H4 (cell line): Measurements from ENCODE around the gene PARN. TPM values are rescaled to one million over a fixed set of nuclear protein-coding genes. Genes with fewer than 3 reads are reported as not detected.

Experiments
- DNase-seq: peaks from one replicate; pipeline ENCODE4 v3.0.0-alpha.2; 2015; ENCODE audit warnings: low spot score
- total RNA-seq: library from RNA; depleted of rRNA; stranded (reverse); fragments of >200 nt; shearing (Covaris generic); gene quantifications from 2 replicates; pipeline ENCODE4 v1.2.3, GENCODE V29; 2014

The PARN gene
- total RNA-seq, 1 experiment from 2014 or later = 32.2 TPM

DNA sequence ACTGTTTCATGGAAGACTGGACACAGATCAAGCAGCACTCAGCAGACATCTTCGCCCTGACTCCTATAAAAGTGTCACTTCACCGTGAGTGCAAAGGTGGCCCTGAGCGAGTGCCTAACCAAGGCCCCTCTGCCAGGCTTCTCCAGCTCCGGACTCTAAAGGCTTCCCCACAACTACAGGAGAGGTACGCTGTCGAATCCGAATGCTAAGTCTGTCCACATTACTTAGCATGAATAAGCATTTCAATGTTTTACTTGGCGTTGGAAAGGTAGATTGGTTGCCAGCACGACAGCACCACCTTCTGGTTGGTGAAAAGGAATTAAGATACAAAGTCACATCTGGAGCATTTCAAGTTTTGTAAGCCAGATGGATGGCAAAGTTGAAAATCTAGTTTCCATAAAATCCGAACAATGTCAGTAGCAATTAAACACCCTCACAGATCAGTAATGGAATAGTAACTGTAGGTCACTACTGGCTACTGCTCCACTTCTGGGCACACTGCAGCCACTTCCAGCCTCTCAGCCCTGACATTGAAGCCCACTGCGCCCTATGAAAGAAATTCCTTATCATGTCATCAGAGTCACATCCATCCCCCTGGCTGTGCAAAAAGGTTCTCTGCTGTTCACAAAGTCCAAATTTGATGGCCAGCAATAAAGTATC, 100.9 kb downstream of the PARN start:
- DNase-seq = peak; percentile 89

DNA sequence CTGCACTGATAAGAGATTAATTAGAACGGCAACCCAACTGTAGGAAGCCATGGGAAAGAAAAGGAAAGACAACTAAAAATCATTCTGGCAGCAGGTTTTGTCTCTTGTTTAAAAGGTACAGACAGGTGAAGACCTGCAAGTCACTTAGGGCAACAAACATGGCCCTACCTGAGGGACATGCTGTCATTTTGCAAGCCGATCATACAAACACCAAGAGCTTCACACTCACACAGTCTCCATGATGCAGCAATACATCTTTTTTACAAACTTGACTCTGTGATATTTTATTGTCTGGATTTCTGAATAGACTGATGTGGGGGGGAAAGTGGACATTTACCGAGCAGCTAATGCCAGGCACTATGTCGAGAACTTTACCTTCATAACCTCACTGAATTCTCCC, 101.8 kb downstream of the PARN start:
- no peak for DNase-seq

DNA sequence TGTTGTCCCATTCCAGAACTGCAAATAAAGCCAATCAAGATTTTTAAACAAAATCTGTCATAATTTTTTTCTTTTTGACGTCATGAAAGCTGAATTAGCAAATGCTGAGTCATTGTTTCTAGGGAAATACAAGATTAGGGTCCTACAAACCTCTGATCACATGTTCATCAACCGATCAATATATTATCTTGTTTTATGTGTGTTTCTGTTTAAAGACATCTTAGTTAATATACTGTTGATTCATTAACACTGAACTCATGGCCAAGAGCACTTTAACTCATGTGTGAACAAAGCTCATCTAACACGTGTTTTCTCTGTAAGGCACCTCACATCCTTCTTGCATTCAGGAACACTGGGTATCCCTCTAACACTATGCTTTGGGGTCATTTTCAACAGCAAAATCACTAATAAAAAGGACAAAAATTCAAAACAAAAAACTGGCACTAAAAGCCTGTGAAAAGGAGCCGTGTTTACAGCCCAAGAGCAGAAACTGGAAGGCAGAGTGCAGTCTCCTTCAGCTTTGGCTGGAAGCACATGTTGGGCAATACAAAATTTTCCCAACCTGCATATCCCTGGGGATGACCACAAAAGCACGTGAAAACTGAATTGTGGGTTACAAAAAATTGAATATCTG, 102.5 kb downstream of the PARN start:
- DNase-seq = no peak

DNA sequence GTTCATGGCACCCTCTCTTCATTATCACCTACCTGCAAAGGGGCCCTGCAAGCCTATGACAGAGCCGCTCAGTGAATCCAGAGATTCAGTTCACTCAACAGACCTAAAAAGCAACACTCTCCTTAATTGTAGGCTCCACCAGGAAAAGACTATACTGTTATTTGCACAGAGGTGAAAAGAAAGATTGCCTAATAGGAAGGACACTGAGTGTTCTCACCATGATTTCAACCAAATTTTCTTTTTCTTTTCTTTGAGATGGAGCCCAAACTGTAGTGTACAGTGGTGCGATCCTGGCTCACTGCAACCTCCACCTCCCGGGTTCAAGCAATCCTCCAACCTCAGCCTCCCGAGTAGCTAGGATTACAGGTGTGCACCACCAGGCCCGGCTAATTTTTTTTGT, 104.5 kb downstream of the PARN start:
- no peak for DNase-seq

DNA sequence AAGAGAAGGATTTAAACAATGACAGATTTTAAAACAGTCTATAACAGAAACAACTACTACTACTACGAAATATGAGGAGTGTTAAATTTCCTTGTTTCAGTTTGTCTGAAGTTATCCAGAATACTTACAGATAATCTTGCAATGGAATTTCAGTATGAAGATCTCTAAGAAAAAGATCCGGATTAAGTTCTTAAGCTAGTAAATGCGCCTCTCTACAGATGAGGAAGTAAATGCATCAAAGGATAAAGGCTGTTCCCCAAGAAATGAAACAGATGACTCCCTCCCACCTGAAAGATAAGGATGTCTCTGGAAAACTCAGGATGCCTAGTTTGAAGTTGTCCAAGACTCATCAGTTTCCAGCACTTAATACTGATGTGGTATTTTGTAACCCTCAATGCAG, 105.1 kb downstream of the PARN start:
- DNase-seq = no peak

DNA sequence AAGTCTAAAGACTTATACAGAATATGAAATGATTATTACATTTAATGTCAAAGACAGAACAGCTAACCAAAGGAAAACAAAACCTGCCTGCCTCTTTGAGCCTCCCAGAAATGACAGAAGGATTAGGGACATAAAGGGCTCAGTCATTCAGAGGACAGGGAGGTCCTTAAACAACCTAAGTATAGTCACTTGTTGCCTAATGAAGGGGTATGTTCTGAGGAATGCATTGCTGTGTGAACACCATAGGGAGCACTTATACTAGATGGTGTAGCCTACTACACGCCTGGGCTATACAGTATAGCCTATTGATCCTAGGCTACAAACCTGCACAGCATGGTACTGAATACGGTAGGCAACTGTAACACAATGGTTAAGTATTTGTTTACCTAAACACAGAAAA, 106.4 kb downstream of the PARN start:
- DNase-seq = no peak

DNA sequence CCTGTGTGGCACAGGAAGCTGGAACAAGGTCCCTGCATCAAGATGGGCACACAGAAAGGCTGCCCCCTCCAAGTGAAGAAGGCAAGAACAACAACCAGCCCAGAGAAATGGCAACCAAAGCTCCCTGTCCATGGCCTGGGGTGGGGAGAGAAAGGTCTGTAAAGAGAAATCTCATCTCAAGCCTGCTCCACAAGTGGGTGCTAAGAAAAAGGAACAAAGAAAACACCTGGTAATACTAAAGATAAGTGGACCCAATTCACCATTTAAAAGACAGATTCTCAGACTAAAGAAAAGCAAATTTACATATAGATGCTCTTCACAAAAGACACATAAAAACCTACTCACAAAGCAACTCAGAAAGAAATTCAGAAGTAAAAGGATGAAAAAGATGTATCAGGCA, 107.4 kb downstream of the PARN start:
- no peak for DNase-seq

DNA sequence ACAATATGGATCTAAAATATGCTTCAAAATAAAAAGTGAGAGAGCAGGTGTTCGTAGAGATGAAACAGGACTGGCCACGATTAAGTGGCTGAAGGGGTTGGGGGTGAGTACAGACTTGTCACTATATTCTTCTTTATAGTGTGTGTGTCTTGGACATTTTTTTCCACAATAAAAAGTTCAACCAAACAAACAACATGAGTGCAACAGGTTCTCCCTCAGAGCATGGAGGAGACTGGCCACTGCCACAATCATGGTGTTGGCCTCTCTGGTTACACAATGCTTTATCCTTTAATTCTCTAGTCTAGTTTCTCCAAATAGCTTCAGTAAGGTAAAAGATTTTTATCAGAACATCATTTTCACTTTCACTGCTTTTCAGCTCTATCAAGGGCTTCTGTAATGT, 109.3 kb downstream of the PARN start:
- no peak for DNase-seq

DNA sequence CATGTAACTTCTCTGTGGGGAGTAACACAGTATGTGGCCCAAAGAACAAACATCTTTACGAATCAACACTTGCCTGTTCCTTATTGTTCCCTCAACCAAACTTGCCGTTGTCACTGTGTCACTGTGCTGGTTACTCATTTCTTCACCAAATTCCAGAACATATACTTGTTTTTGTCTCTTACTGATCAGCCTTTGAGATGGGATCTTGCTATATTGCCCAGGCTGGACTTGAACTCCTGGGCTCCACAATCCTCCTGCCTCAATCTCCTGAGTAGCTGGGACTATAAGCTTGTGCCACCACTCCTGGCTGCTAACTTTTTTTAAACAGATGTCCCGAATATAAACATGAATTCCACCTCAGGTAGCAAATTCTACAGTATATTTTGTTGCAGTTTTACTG, 115.1 kb downstream of the PARN start:
- DNase-seq = no peak

DNA sequence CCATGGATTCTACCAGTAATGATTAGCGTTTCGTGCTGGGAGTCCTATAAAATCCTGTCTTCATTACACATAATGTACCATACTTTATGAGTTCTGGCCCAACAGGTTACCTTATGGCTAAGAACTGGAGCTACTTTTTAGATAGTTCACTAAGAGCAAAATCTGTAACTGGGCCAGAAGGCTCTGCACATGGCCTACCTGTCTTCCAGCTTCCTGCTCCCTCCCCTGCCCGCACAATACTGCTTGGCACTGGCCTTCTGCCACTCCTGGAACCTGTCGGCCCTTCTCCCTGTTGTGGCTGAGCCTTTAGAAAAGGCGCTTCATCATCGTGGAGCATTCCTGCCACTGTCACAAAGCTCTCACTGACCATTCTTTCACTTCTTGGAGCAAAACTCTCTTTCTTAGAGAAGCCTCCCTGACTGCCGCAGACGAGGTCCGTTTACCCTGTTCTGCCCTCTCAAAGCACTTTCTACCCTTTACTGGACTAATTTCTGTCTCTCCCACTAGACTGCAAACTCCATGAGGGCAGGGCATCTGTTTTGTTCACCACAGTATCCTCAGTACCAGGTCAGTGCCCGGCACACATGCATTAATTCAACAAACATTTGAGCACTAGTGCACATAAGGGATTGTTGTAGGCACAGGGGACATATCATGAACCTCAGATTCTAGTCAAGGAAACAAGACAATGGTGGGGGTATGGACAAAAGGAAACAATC, 116.5 kb downstream of the PARN start:
- DNase-seq = no peak

DNA sequence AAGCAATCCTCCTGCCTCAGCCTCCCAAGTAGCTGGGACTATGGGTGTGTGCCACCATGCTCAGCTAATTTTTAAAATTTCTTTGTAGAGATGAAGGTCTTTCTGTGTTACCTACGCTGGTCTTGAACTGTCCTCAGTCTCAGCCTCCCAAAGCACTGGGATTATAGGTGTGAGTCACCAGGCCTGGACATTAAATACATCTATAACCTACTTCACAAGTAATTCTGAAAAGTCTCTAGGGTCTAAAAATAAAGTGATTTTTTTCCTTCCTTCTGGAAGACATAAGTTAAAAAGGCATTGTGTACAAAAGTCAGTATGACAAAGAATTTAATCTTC, 118.3 kb downstream of the PARN start:
- DNase-seq = no peak

DNA sequence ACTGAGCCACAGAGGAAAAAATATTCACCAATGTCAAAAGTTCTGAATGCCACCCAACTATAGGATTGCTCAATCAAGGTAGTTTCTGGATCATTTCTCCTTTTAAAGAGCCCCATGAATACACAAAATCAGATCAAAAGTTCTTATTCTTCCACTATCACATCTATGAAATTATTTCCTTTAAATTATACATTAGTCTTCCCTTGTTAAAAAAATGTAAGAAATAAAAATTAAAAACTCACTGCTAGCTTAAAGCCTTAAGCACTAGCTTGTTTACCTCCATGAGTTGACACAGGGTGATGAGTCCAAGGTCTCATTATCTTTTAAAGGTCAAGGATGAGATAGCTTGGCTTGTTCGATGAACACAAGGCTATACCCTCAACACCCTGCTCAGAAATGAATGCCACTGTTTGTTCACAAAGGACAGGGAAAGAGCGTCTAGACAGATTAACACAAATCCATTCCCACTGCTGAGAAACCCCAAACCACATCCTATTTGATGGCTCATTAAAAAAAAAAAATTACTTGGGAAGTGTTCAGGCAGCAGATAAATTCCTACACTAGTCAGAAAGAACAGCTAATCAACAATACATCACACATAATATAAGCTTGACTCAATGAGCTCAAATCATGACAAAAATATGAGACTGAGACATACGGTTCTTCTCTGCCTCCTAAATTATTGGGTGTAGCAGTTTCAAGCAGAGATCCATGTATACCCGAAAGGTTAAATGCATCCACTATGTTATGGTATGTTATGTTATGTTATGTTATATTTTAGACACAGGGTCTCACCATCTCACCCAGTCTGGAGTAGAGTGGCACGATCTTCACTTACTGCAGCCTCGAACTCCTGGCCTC, 118.9 kb downstream of the PARN start:
- DNase-seq = peak; percentile 41

DNA sequence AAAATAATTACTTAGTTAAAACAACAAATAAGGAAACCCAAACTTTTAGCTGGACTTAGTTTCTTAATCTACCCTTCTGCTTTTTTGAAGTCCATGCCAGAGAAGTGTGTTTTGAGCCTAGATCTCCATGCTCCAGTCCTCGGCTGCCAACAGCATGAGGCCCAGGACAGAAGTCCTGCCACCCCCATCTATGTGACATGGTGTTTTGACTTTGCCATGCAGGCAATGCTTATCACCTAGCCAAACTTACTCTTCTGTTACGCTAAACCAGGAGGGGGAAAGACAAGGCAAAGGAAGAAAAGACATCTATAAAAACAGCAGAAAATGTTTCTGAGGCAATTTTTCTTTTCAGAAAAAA, 119.5 kb downstream of the PARN start:
- DNase-seq = no peak

DNA sequence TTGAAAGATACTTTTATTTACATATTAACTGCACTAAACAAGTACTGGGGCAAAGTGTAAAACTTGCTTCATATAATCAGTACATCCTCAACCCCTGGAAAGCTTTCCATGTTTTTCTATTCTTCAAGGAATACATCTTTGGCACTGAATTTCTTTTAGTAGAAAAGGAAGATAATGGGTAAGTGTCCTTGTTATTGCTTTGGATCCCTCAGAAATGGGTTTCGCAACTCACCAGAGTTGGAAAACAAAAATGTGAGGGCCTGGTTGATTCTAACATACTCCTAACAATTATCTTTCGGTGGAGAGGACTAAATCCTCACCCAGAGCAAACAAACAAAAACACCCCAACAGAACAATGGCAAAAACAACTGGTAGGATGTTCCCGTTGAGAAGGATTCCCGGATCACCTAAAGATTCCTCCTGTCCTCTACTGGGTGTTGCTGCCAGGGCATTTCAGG, 120.4 kb downstream of the PARN start:
- no peak for DNase-seq

DNA sequence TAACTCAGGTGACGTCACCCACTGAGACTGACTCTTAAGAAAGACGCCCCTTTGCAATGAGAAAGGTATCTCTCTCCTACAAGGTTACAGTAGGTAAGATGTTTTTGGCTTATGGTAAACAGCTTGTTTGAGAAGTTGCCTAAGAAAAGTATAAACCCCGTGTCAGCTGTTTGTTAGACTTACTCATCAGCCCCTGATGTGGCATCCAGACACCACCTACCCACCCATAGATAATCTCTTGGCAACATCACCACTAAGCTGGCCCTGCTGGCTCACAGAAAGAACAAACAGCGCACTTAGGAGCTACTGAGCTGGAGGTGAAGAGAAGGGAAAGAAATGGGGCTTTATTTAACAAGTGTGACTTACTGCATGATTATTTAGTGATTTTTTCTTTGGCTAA, 121.0 kb downstream of the PARN start:
- DNase-seq = peak; percentile 22

DNA sequence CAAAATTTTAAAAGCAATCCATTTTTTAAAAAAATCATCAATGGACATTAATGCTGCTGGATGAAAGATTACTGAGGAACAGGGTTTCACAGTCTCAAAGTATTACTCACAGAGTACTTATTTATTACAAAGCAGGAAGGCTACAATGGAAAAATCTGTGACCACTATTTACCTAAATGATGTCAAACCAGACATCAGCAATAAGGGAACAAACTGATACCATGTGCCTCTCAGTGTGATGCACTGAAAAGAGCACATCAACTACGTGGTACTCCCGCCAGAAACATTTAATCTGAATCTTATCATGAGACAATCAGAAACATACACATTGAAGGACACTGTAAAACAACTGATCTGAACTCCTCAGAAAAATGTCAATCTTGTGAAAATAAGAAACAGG, 124.2 kb downstream of the PARN start:
- no peak for DNase-seq

DNA sequence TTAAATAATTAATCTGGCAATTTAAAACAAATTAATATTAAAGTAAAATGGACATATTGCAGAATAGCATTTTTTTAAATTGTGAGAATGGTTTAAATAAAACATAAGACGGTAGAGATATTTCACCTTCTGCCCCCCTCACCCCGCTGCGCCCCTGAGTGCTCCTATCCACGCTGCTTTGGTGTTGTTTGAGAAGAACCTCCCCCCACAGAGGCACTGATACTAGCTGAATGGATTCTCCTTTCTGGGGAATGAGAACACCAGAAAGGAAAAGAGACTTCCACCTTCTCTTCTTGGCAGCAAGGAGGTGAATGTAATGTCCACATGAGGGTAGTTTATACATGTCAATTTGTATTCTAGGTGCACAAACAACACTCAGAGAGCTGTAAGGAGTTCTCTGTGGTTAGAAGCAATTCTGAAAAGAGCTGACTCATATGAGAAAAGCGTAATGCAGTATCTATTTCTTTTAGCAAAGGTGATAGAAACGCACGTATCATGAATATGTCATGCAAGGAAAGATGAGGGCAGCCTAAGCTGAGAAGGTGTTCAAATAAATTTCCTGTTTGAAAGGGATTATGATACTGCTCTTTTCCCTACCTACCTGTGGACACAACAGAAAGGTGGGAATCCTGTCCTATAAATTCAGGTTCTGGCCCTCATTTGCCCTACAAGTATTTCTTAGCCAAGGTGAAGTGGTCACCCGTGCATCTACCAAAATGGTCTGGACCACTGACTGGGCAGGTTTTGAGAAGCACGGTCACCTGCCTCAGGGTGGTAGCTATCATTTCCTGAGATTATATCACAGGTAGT, 126.9 kb downstream of the PARN start:
- peak; percentile 45 for DNase-seq

DNA sequence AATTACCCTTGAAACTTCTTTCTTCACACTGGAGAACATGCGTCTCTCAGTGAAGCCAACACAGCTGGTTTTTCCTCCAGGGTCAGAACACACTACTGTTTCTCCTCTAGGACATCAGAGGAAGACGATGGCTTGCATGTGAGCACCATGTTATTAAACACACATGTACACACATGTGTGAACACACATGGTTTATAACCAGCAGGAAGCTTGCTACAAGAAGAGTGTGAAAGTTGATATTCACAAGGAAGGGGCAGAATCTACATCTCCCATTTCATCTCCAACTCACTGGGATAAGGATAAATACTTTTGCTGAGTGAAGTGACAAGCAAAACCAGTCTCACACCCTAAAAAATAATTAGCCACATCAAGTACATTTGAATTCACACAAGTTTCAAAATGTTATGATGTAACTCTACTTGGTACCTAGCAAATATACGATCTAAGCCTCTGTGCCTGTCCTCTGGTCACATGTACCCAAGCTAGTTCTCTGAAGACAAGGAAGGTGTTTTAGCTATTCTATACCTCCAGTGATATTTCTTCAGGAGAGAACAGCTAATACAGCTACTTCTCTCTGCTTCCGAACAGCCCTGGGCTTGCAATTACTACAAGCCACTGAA, 127.7 kb downstream of the PARN start:
- no peak for DNase-seq

DNA sequence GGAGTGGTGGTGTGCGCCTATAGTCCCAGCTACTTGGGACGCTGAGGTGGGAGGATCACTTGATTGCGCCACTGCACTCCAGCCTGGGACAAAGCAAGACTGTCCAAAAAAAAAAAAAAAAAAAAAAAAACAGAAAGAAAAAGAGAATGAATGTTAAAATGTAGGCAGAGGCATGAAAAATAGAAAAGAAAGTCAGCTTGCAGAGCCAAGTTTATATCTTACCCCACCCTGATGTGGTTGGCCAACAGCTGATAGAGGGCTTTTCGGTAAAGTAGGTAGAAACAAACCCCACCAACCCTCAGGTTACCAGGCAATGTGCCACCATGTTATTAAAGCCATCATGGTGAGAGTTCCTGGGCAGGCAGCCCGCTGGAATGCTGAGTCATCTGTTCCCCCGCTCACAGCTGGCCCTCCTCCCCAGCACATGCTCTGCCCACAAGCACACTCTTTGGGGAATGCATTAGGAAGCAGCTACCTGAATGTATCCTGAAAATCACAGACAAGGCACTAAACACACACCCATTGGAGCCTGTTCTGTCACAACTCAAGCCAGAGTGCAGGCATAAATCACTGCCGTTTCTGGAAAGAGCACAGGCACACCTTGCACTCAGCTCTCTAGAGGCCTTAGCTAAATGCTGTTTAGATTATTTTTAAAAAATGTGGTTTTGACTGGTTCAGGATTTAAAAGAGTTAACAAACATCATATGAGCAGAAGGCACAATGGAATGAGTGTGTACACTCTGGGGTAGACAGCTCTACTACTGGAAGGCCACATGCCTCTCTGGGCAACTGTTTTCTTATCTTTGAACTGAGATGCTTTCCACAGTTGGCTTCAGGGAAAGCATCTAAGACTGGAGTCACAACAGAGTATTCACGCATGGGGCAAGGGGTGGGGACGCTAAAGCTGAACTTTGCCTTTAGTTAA, 128.5 kb downstream of the PARN start:
- DNase-seq = peak; percentile 96

DNA sequence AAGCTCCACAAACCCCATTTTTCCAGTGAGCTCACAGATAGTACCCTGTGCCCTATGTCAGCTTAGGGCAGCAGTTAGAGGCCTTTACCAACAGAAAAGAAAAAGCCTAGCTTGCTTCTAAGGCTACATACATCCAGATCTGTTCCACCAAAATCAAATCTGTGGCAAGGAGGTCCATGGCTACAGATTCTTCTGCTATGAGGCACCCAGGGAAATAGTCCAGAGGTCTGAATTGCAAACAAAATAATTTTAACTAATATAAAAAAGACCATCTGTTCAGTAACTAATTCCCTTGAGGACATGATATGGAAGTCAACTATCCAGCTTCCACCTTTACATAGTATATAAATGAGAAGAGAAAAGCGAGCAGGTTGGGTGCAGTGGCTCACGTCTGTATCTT, 129.3 kb downstream of the PARN start:
- no peak for DNase-seq
